Pulmonary artery endothelial cell (primary cell): ENCODE results near the gene FAM43A. TPM values are rescaled to one million over a fixed set of nuclear protein-coding genes. Genes with fewer than 3 reads are reported as not detected.

Experiments
- DNase-seq: peaks from one replicate; pipeline ENCODE4 v3.0.0-alpha.2; 2011; ENCODE audit warnings: low read depth, low spot score
- total RNA-seq: library from RNA; depleted of rRNA; stranded (reverse); fragments of >200 nt; gene quantifications from 2 replicates; pipeline ENCODE4 v1.2.3, GENCODE V29; 2014

The FAM43A gene
- total RNA-seq, 1 donor from 2014 or later: 170 TPM

DNA sequence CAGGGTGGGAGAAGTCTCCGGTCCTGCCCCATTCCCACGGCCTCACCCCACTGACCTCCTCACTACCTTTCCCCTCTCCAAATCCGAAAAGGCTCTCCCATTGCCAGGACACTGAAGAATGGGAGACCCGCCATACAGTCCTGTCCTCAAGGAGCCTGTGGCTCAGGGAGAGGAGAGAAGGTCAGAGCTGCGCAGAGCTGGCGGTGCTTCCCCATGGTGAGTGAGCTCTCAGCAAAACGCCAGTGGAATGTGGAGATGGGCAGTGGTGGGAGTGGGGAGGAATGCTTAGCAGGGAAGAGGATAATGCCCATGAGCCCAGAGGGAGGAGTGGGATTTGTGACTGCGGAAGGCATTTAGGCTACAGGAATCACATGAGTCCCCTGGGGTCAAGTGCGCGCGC lies 20.1 kb downstream of the FAM43A start:
- no peak for DNase-seq

DNA sequence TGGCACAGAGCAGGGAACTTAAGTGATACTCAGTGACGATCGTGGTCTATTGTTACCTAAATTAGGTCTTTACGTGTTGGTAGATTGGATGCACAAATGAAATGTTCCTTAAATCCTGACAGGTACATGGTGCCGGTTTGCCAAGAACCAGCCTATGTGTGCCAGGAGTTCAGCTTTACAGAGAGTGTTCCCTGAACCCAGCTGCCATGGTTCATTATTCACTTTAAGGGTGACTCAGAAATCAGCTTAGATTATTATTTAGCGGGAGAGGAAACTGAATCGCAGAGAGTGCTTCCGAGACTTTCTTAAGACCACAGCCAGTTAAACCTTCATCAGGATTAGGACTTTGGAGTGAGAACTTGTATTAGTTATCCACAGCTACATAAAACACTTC lies 21.5 kb downstream of the FAM43A start:
- no peak for DNase-seq

DNA sequence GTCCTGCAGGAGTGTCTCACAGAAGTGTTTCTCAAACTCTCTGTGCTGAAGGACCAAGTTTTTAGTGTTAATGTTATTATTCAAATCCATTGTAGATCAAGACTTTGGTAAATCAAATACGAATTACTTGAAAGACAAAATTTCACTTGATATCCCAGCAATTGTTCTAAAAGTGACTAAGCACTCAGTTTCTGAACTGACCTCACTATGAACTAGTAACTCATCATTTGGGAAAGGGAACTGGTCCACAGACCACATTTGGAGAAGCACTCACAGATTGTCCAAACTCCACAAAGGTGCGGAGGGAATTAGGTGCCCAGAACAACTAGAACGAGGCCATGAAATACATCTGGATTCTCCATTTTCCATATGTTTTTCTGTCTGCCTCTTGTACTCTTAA lies 25.6 kb downstream of the FAM43A start:
- no peak for DNase-seq

DNA sequence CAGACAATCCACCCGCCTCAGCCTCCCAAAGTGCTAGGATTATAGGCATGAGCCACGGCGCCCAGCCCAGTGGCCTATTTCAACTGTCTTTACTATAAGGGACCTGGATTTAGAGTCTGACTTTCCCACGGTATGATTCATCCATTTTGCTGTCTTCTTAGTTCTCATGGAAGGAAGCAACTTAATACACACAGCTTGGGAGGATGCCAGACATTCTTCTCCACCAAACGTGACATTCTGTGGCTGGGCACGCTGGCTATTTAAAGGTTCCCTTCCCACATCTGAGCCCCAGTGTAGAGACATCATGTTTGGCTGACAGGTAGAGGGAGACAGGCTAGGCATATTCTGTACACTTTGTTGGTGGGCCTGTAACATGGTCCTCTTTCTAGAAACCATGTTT lies 26.2 kb downstream of the FAM43A start:
- DNase-seq: peak; percentile 99

DNA sequence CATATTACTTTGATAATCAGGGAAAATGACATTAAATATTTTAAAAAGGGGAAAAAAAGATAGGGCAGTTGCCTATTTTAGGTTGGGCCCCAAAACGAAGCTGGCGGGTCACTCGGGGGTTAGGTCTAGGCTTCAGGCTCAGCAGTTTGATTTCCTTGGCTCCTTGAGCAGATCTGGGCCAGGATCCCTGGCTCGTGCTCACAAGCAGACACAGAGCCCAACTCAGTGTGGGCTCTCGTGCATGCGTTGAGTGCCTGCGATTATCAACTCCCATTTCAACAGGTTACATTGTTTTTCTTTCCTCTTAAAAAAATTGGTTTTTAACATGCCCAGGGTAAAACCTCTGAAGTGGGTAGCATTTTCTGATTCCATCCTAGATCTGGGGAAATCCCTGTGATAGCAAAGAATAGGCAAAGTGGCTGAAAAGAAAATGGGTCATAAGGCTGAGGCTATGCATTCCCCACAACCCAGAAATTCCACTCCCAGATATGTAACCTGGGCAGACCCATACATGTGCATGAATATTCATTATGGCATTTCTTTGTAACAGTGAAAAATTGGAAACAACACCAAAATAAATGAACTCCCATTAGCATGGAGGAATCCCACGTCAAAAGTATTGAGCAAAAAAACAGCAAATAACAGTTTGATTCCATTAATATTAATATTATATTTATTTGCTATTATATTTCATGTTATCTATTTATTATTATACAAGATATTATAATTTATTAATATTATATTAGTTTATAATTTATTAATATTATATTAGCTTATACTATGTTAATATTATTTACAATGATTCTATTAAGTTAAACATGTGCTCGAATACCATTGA lies 27.8 kb downstream of the FAM43A start:
- no peak for DNase-seq

DNA sequence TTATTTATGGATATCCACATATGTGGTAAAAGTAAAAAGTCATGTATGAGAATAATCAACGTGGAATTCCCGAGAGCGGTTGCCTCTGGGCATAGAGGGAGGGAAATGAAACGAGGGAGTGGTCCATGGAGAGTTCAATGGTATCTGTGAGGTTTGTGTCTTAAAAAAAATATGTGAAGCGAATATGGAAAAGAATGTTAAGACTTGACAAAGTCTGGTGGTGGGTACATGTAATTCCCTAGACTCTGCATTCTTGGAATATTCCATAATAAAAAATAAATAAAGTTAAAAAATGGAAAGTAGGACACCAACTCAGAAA lies 28.4 kb downstream of the FAM43A start:
- DNase-seq: no peak

DNA sequence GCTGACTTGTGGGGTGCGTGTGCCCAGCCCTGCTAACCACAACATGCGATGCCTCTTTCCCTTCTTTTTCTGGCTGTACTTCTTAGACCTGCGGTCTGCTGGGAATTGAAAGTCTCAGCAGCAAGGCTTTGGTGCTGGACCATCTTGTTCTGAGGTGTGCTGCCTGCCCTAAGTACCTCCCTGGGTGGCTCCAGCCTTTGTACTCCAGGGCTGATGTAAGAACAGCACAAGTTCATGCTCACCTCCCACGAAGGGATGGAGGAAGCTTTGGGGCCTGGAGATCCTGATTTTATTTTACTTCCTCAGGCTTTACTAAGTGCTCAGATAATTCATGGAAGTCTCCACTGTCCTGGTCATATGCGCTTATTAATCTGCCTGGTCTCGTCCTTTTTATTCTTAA lies 28.9 kb downstream of the FAM43A start:
- DNase-seq: no peak

DNA sequence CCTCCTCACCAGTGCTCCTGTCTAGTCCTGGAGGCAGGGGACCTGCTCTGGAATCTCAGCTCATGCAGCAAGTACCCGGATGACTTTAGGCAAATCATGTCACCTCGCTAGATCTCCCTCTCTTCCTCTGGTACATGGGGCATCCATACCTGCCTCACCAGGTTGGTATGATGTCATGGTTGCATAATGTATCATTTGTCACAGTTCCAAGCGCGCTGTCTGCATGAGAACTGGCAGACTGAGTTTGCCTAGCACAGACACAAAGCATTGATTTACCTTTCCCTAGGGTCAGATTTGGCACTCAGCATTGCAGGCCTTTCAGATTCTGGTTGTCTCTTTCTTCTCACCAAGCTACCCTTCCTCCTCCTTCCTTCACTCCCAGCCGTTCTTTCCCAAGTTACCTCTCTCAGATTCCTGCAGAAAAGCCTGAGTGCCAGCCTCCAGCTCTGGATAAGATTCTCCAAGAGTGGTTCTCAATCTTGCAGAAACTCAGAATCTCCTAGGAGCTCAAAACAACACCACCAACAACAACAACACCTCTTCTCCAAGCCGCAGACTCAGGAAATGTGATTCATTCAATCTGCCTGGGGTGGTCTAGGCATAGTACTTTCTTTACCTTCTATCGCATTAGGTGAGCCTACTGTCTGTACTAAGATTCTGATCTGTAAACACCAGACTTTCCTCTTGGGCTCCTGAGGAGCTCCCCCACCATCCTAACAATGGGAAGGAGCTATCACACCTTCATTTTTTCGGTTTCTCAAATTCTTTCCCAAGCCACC lies 29.5 kb downstream of the FAM43A start:
- peak; percentile 70 for DNase-seq

DNA sequence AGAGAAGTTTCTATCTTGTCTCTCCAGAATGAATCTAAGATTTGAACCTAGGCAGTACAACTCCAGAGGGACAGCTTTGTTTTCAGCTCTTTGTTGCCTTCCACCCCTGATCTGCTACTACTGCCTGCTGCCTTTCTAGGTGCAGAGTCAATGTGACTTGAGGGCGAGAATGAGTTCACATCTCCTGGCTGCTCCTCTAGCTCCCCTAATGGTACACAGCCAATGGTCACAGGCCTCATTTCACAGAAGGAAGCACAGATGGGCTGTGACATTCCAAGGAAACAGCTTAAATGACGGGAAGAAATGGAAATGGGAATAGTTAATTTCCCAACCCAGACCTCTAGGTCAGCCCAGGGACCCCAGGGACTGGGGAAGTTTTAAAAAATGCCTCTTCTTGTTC lies 32.4 kb downstream of the FAM43A start:
- no peak for DNase-seq

DNA sequence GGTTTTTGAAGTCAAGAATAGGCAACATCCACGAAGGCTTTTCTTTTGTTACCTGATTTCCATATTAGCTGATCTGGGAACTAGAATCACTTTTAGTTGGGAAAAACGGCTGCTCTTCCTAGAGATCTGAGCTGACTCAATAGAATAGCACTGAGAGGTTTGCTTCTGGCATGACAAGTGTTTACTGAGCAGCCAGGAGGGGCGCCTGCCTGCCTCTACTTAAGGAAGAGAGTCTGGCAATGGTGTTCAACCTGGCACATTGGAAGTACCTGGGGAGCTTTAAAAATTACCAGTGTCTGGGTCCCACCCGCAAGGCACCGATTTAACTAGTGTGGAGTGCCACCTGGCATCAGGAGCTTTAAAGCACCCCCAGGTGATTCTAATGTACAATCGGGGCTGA lies 34.4 kb downstream of the FAM43A start:
- no peak for DNase-seq

DNA sequence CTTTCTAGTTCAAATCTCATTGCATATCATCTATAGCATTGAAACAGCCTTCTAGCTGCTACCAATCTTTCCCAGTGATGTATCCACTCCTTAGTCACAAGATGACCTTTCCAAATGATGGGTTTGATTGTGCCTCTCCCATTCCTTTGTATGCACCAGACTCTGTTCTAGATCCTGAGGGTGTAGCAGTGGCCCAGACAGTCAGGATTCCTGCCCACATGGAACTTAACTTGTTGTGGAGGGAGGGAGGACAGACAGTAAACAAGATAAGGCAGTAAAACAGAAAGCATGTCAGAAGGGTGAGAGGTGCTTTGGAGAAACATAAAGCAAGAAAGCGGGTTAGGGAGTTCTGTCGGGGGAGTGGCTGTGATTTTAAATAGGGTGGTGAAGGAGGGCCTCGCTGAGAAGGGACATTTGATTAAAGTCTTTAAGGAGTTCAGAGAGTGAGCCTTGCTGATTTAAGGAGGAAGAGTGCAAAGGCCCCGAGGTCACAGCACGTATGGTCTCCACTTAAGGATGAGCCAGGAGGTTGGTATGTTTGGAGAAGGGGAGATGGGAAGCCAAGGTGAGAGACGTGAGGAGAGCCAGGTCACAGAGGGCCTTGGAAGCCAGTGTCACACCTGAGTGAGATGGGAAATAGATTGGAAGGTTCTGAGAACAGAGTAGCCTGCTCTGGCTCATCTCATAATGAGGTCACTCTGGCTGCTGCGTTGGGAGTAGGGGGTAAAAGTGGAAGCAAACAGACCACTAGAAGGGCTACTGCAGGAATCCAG lies 38.3 kb downstream of the FAM43A start:
- DNase-seq: no peak

DNA sequence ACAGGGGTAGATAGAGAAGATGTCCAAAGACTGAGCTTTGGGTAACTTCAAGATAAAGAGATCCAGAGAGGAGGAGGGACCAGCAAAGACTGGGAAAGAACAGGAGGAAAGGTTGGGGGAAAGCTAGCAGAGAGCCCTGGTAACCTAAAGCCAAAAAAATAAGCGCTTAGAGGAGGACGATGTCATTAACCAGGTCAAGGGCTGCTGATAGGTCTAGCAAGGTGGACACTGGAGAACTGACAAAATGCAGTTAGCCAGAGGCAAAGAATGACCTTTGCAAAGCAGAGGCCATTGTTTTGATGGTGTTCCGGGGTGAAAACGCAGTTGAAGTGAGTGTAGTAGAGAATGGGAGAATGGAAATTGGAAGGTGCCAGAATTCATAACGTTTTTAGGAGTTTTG lies 39.7 kb downstream of the FAM43A start:
- DNase-seq: no peak

DNA sequence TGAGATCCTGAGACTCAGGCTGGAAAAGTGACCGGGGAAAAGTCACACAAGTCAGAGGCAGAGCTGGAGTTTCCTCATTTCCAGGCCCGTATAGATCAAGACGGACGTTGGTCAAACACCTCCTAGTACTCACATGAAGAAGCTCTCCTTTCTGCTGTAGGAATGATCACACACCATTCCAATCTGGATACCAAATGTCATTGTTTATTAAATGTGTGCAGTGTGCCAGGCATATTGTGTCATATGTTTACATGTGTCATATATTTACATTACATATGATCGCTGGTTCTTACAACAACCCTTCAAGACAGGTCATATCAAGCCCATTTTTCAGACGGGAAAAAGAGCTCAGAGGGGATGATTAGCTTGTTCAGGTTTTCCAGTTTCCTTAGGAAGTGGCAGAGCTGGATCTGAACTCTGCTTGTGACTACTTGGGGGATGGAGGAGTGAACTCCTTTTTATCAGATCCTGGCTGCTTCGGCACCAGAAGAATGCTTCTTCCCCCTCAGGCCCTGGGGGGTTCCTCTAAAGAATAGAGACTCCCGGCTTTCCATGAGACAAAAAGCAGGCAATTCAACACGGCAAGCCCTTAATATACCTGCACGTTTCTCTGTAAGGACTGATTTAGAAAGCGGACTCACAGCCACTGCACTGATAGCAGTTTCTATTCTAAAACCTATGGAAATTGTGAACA lies 41.9 kb downstream of the FAM43A start:
- DNase-seq: no peak

DNA sequence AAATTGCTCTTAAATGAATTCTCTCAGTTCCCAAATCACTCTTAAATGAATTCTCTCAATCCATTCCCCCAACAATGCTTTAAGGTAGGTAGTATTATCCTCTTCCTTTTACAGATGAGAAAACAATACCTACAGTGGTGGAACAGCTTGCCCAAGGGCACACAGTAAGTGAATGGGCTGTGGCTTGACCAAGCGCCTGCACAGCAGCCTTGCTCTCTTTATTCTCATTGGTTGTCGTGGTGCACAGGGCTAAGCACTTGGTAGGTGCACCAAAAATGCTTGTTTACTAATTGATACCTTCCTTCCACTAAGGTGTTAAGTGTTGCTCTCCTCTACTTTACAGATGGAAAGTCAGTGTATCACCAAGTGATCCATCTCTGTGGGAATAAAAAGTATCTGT lies 43.3 kb downstream of the FAM43A start:
- DNase-seq: no peak

DNA sequence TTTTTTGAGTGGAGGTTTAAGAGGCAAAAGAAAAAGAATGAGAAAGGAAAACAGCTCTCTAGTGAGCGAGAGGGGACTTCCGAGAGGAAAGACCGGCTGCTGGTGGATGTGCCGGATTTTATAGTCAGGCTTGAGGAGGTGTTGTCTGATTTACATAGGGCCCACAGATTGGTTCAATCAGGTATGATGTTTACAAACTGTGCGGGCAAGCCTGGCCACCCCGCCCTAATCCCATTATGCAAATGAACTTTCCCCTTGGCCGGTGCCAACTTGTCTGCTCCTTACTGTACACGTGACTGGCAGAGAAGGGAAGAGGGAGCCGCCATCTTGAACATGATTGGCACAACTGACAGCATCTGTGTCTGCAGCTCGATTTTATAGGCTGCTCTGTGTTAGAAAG lies 44.7 kb downstream of the FAM43A start:
- DNase-seq: no peak

DNA sequence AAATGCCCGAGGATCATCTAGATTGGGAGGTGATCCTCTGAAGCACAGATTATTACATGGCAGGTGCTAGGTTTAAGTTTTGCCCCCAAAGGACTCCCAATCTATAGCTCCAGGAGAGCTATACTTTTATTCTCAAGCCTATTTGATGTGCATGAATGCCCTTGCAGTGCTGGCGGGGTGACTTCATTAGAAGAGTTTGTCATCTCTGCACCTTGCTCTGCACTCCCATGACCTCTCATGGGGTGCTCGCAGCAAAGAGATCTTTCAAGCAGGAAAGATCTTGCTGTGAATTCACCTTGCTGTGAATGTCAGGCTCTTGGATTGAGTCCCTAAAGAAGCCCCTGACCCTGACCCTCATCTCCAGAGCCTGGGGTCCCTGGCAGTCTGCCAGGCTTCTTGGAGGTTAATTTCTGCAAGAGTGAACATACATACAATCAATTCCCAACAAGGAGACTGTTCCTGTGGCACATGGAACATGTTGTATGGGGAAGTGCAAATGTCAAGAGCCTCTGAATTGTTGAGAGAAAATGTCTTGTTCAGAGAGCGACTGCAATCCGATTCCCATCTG lies 45.9 kb downstream of the FAM43A start:
- DNase-seq: no peak

DNA sequence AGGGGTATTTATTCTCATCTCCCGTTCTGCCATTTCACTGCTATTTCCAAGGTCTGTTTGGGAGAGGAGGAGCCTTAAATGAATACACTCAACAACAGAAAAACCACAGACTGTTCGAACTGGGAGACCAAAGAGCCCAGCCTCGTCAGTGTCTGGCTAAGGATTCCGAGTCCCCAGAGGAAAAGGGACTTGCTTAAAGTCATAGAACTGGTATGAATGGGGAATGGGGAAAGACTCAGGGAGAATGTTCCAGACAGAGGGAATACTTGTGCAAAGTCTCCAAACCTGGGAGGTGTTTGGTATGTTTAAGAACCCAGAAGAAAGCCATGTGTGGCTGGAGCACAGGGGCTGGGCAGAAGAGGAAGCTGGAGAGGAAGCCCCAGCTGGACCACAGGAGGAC lies 46.9 kb downstream of the FAM43A start:
- DNase-seq: no peak

DNA sequence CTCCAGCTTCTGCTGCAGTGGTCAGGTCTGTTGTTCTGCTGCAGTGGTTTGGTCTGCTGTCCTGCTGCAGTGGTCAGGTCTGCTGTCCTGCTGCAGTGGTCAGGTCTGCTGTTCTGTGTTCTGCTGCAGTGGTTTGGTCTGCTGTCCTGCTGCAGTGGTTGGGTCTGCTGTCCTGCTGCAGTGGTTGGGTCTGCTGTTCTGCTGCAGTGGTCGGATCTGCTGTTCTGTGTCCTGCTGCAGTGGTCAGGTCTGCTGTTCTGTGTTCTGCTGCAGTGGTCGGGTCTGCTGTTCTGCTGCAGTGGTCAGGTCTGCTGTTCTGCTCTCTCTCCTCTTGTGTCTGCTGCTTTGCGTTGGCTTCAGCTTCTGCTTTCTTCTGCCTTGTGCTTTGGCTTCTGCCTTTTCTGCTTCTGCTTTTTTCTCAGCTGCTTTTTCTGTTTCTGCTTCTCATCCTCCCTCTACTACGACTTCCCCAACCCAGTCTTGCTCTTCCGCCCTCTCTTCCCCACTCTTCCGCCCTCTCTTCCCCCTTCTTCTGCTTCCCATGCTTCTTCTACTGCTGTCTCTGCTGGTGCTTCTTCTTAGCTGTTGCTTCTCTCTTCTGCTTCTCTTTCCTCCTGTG lies 50.7 kb downstream of the FAM43A start:
- no peak for DNase-seq

DNA sequence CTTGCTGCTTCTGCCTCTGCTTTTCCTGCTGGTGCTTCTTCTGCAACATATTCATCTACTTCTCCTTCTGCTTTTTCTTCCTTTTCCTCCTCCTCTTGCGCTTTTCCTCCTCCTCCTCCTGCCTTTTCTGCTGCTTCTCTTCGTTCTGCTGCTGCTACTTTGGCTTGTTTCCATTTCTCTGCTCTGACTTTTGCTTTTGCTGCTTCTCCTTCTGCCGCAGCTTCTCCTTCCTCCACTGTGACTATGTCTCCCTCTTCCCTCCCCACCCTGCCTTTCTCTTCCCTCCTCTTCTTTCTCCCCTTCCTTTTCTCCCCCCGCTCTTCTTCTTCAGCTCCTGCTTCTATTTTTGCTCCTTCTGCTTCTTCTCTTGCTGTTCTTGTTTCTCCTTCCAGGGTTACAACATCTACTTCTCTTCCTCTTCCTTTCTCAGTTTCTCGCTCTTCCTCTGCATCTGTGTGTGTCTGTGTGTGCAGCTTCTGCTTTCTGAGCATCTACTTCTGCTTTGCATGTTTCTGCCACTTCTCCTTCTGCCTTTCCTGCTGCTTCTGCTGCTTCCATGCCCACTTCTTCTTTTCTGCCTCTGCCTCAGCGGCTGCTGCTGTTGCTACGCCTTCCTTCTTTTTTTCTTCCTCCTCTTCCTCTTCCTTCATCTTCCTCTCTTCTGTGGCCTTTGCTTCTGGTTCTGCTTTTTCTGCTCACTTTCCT lies 51.4 kb downstream of the FAM43A start:
- DNase-seq: no peak
